Superior temporal gyrus (tissue), 1 donor: ENCODE measurements around the gene TMEM202.
"Not testable (repeated sequence)": the region's sequence is repeated elsewhere in the genome, so short reads cannot be mapped to it uniquely, and the experiment has no call there.

Experiments used
- DNase-seq: peaks from one replicate; pipeline ENCODE4 v3.0.0-alpha.2; 2016; ENCODE audit errors: extremely low spot score

The TMEM202 gene

GRCh38 chr15:72397796-72398588, at the start of gene TMEM202:
Gene TMEM202 (plus strand): TSS chr15:72398305. CDS start chr15:72398327, 22 bp downstream.
- DNase-seq, result no peak

- DNase-seq, result no peak
Measured at GRCh38 chr15:72353266-72353665, 44.8 kb upstream of the TMEM202 start.

DNA sequence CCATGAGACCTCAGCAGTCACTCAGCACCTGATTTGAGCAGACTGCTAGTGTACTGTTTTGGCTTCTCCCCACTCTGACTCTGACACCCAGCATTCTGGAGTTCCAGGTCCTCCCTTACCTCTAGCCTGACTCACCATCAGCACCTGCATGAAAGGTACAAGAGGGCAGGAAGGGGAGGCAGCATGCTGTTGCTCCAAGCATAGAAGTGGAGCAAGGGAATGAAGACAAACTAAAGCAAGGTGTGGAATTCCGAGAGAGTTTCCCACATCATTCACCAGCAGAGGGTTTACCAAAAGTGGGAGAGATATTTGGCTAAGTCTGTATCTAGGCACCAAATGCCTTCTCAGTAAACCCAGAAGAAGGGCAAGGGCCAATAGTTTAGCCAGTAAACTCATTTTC, 43.6 kb upstream of the TMEM202 start:
- no peak for DNase-seq

- no peak for DNase-seq
Measured at GRCh38 chr15:72358121-72358520, 40.0 kb upstream of the TMEM202 start.

DNA sequence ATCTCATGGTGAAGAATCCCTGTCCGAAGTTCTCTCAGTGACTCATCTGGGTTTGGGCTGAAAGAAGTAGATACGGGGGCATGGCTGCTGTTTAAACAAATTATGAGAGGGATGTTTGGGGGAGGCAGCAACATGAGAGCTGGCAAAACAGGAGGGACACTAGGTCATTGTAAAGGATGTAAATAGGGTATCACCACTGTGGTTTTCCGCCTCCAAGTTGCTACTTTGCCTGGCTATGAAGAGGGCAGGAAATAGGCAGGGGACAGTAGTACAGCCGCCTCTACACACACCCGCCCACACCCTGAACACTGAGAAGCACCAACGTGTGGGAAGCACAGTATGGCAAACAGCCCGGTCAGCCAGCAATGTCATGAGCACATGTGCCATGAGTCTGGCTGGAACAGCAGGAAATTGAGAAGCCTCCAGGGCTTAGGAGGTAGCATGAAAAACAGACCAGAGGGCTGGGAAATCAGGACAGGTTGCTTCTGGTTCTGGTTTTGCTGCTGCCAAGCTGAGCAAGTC, 39.4 kb upstream of the TMEM202 start:
- DNase-seq, result peak; percentile 61

DNA sequence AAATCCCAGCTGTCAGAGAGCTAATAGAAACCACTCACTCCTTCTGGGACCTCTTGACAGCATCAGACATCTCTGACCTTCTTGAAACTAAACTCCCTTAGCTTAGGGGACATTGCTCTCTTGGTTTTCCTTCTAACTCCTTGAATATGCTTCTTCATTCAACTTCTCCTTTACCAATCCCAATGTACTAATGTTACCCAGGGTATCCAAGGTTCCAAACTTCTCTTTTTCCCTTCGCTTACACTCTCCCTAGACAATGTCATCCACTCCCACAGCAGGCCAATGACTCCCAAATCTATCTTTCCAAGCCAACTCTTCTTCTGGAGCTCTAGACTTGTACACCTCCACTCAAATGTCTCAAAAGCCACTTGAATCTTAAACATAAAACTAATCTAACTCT, 36.9 kb upstream of the TMEM202 start:
- no peak for DNase-seq

DNA sequence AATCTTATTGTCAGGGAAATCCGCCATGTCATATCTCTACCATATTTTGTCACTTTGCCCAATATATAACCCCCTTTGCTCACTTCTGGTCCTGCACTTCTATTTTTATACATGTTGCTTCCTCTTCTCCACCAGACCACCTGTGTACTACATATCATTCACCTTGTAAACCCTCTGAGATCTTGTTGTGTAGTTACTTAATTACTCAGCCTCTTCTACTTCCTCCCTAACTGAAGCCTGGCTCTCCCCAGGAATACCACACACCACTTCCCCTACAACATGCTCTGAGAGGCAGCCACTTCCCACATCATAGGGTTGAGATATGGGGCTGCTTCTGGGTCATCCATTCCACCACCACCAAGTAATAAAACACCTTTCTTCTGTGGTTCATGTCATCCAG, 32.3 kb upstream of the TMEM202 start:
- no peak for DNase-seq

DNA sequence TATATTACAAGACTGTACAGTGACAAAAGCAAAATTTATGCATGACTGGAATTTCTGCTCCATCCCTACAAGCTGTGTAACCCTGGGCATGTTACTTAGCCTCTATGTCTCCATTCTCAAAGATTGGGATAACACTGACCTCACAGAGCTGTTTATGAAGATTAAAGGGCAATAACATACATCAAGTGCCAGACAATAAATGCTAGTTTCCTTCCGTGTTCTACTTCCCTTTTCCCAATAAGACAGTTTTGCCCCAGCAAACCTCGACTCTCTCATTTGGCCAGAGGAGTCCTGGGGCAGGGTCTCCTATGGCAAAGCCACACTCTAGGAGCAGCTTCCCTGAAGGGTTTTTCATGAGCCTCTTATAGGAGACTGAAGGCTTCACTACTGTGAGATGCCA, 29.8 kb upstream of the TMEM202 start:
- no peak for DNase-seq

DNA sequence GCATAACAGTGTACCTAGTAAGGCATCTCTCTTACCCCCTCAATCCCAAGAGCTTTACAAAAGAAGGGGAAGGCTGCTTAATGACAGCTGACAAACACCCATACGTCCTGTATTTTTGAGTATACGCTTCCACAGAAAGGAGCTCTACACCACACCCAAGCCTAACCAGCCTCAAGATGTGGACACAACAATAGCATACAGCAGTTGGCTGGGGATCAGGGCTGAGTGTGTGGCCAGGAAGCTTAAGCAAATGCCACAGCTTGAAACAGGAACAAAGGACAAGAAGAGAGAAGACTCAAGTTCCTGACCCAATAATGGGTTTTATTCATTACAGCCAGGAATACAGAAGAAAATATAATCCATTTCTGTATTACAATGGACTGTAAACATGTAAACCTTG, 29.2 kb upstream of the TMEM202 start:
- DNase-seq, result no peak

DNA sequence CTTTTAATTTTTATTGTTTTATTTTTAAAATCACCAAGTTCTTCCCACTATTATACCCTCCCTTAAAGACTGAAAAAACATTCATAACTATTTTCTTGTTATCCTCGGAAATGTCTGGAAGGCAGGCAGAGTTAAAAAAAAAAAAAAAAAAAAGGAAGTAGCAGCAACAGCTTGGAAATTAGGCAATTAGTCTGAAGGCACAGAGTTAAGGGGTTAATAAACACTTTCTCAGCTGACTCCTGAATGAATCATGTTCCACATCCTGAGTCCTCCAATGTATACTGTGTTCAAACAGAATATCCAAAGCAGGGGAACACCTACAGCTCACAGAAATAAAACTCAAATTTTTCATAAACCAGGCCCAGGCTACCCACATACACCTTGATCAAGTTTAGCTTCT, 28.1 kb upstream of the TMEM202 start:
- no peak for DNase-seq

GRCh38 chr15:72372361-72372760, 25.7 kb upstream of the TMEM202 start:
- DNase-seq, result no peak

DNA sequence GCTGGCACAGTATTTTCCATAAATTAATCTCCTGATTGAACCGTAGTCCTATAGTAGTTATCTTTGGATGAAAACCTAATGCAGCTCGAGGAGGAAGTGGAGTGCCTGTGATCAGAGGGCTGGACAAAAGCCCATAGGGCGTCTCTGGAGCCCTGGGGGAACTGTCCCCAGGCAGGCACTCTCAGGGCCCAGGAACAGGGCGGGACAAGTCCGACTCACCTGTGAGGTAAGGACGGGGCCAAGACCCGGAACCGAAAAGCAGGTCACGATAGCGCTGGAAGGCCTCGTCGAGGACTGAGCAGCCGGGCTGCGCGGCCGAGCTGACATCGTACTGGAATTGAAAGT, 22.6 kb upstream of the TMEM202 start:
- DNase-seq, result no peak

DNA sequence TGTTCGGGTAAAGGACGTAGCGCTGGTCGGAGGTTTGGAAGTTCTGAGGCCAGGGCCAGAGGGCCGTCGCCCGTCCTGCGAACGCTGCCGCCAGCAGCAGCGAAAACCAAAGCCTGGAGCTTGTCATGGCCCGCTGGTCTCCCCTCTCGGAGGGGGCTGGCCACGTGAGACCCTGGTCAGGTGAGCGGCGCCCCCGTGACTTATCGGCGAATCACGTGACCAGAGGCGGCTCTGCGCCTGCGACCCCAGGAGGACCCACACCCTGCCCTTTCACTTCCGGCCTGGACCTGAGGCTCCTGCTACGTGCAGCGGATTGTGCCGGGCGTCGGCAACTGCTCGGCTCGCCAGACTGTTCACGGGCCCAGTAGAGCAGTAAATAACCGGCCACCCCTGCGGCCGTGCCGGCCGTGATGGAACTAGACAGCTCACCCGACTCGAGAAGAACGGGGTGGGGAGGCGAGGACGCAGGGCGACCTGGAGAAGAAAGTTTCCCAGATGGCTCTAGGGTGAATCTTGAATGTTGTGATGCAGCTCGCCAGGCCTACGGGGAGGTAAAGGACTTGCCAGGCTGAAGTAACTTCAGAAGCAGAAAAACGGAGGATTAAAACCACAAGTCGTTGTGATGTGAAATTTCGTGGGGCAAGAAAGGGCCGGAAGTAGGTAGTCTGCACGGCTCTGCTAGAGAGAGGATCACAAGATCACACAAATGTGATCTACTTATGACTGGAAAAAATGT, 22.1 kb upstream of the TMEM202 start, which contains the start of gene HEXA:
TSS of gene HEXA (minus strand) at position 169 of the 736 bp plus-strand sequence. CDS start at position 127, 42 bp downstream.
- DNase-seq, result peak; percentile 94

DNA sequence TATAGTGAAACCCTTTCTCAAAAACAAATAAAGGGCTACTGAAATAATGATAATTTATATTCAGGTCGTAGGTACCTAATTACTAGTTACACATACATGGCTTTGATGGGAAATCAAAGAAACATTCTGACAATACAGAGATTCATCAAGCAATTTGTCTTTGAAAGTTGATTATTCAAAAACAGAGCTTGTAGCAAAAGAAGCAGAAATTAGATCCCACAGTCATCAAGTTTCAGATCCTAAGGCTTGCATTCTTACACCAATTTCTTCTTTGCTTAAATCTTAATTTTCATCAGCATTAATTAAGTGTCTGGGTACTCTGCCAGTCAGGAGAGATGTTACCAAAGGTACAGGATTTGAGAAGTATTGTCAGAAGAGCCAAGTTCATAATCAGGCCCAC, 20.8 kb upstream of the TMEM202 start:
- DNase-seq, result no peak

DNA sequence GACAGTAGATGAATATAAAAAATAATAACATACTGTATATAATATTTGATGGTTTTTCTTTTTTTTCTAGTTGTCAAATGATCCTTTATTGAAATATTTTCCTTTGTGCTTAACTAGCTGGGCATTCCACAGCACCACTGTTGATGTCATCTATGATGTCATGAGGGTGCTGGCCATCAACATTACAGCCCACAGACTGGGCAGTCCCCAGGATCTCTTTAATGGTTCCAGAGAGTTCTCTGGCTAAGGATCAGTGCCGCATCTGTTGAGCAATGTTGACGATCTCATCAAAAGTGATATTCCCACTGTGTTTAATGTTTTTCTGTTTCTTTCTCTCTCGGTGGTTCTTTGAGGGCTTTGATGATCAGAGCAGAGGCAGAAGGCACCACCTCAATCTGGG, 19.0 kb upstream of the TMEM202 start:
- not testable (repeated sequence) for DNase-seq

DNA sequence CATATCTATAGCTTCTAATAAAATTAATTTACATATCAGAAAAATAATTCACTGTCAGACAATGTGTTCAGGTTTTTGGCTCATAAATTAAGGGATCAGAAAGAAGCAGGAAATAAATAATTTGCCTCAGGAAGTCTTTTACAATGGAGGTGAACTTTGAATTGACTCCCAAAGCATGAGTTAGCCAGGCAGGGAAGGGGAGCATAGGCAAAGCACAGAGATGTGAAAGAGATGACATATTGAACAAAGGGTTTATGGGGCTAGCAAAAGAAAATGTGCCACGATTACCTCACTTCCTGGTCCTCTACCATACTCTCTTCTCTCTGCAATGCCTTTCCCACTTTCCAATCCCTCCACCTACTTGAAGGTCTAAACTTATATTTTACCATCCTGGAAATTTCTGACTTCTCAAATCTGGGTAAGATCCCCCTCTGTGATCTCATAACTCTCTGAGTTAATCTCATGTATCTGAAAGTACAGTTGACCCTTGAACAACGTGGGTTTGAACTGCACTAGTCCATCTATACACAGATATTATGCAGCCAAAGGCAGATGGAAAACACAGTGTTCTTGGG, 18.2 kb upstream of the TMEM202 start:
- no peak for DNase-seq

GRCh38 chr15:72380743-72381142, 17.4 kb upstream of the TMEM202 start:
- DNase-seq, result no peak

DNA sequence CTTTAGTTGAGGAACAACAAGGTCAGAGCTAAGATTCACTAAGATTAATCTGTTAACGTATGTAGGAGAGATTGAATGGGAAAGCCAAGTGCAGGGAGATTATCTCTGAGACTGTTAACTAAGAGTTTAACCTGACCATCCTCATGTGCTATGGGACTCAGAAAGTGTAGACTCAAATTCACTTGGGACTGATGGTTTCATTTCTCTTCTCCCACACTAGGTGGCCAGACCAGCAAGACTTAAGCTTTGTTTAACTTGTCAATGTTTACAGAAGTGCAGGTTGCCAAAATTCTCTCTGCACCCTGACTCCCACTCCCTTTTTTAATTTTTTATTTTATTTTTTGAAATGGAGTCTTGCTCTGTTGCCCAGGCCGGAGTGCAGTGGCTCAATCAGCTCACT, 16.0 kb upstream of the TMEM202 start:
- DNase-seq, result no peak

GRCh38 chr15:72387741-72388140, 10.4 kb upstream of the TMEM202 start:
- no peak for DNase-seq

DNA sequence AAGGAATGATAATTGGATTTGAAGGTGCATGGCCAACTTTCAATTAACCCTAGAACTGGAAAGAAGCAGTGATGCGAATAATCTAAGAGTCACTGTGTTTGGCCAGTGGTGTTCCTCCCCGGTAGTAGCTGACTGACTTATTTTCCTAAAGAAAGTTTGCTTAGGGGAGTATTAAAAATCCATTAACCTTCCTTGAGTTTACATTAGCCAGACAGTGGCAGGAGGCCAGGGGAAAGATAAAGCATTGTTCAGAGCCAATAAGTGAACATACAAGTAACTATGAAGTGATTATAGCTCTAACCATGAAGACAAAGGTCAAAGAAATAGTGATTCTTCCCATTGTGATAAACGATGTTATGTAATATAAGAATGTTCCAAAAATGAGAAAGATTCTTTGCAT, 8.9 kb upstream of the TMEM202 start:
- no peak for DNase-seq

DNA sequence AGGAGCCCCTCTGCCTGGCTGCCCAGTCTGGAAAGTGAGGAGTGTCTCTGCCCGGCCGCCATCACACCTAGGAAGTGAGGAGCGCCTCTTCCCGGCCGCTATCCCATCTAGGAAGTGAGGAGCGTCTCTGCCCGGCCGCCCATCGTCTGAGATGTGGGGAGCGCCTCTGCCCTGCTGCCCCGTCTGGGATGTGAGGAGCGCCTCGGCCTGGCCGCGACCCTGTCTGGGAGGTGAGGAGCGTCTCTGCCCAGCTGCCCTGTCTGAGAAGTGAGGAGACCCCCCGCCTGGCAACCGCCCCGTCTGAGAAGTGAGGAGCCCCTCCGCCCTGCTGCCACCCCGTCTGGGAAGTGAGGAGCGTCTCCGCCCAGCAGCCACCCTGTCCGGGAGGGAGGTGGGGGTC, 1.8 kb upstream of the TMEM202 start:
- DNase-seq, result not testable (repeated sequence)

- DNase-seq, result no peak
Measured at GRCh38 chr15:72398648-72399047, 543 bp downstream of the TMEM202 start.

GRCh38 chr15:72402726-72403125, 4.6 kb downstream of the TMEM202 start:
- no peak for DNase-seq
